Nephron (organoid): ENCODE data around the gene KIF26B.
A peak's percentile ranks its signal among the peaks of the same experiment; 100 is the strongest.

Experiments
- H3K27ac Mint-ChIP-seq, 3 experiments: 2 replicates each; pipeline ENCODE4 v1.8.0; 2020; ENCODE audit warnings: mixed read lengths in 3 of 3, mild to moderate bottlenecking in 2 of 3, moderate library complexity in 1 of 3
- H3K27me3 Mint-ChIP-seq: 2 replicates; pipeline ENCODE4 v1.8.0; 2021; ENCODE audit warnings: low read depth, mild to moderate bottlenecking, moderate library complexity, mixed read lengths
- H3K36me3 Mint-ChIP-seq: 2 replicates; pipeline ENCODE4 v1.8.0; 2020; ENCODE audit warnings: low read depth, mixed read lengths
- H3K4me1 Mint-ChIP-seq: 2 replicates; pipeline ENCODE4 v1.8.0; 2020; ENCODE audit warnings: mixed read lengths
- H3K4me3 Mint-ChIP-seq, 3 experiments: 2 replicates each; pipeline ENCODE4 v1.8.0; 2020; ENCODE audit warnings: mild to moderate bottlenecking in 3 of 3, mixed read lengths in 3 of 3, moderate library complexity in 2 of 3
- H3K9me3 Mint-ChIP-seq: 2 replicates; pipeline ENCODE4 v1.8.0; 2020; ENCODE audit warnings: mixed read lengths
- CTCF ChIP-seq, 3 experiments: fragments of 200-600 bp; sonication (generic); IDR thresholded peaks; one replicate each; pipeline ENCODE4 v1.5.0; 2021; ENCODE audit warnings: antibody characterized with exemption in 3 of 3; ENCODE audit not compliant: unreplicated experiment in 3 of 3

Gene KIF26B

GRCh38 chr1:245248231-245248731, 93.5 kb downstream of the KIF26B start:
- no peaks in the 10 kb centered on the region for H3K27me3 Mint-ChIP-seq
- peak overlapping the region in 1 of 3 experiments; percentile 36 for H3K4me3 Mint-ChIP-seq
- TF ChIP-seq CTCF (IDR thresholded peaks at IDR 0.05; ENCODE audit: unreplicated experiment in 3 of 3), result no peak
- H3K9me3 Mint-ChIP-seq, result peaks cover 4% of the 10 kb centered on the region
- peaks cover 22% of the 10 kb centered on the region for H3K4me1 Mint-ChIP-seq
- peaks cover 41% of the 10 kb centered on the region for H3K36me3 Mint-ChIP-seq
- H3K27ac Mint-ChIP-seq, result peak overlapping the region; percentile 11 to 66 (median 52)

GRCh38 chr1:245255783-245256182, 101.0 kb downstream of the KIF26B start:
- peaks cover 9% of the 10 kb centered on the region for H3K27me3 Mint-ChIP-seq
- TF ChIP-seq CTCF (IDR thresholded peaks at IDR 0.05; ENCODE audit: unreplicated experiment in 3 of 3), result no peak
- peaks cover 23% of the 10 kb centered on the region for H3K36me3 Mint-ChIP-seq
- peaks cover 34% of the 10 kb centered on the region for H3K4me1 Mint-ChIP-seq
- no peak overlapping the region for H3K4me3 Mint-ChIP-seq
- H3K9me3 Mint-ChIP-seq, result peaks cover 6% of the 10 kb centered on the region
- peak overlapping the region in 1 of 3 experiments; percentile 49 for H3K27ac Mint-ChIP-seq

GRCh38 chr1:245256528-245256927, 101.7 kb downstream of the KIF26B start:
- Mint-ChIP-seq H3K4me3 (no peak overlapping the region), H3K4me1 (peaks cover 35% of the 10 kb centered on the region), H3K9me3 (peaks cover 2% of the 10 kb centered on the region), H3K36me3 (peaks cover 16% of the 10 kb centered on the region), H3K27ac (peak overlapping the region in 1 of 3 experiments; percentile 14), H3K27me3 (peaks cover 9% of the 10 kb centered on the region)
- TF ChIP-seq CTCF (IDR thresholded peaks at IDR 0.05; ENCODE audit: unreplicated experiment in 3 of 3), result no peak

- H3K27me3 Mint-ChIP-seq, result peaks cover 9% of the 10 kb centered on the region
- H3K27ac Mint-ChIP-seq, result peak overlapping the region in 2 of 3 experiments; percentile 90 to 96
- H3K4me3 Mint-ChIP-seq, result no peak overlapping the region
- peaks cover 12% of the 10 kb centered on the region for H3K36me3 Mint-ChIP-seq
- TF ChIP-seq CTCF (IDR thresholded peaks at IDR 0.05; ENCODE audit: unreplicated experiment in 3 of 3), result no peak
- H3K9me3 Mint-ChIP-seq, result peaks cover under 1% of the 10 kb centered on the region
- H3K4me1 Mint-ChIP-seq, result peaks cover 49% of the 10 kb centered on the region
These were observed 103.6 kb downstream of the KIF26B start for GRCh38 chr1:245258271-245258920.

- Mint-ChIP-seq H3K9me3 (no peaks in the 10 kb centered on the region), H3K27ac (peak overlapping the region; percentile 85 to 96 (median 94)), H3K4me1 (peaks cover 52% of the 10 kb centered on the region), H3K36me3 (peaks cover 10% of the 10 kb centered on the region), H3K4me3 (peak overlapping the region in 1 of 3 experiments; percentile 12), H3K27me3 (peaks cover 9% of the 10 kb centered on the region)
- no peak for TF ChIP-seq CTCF (IDR thresholded peaks at IDR 0.05; ENCODE audit: unreplicated experiment in 3 of 3)
These were observed 105.5 kb downstream of the KIF26B start for GRCh38 chr1:245260110-245260882.
